Endothelial cell of umbilical vein (primary cell): ENCODE measurements around the gene RNU5D-1. TPM values are rescaled to one million over a fixed set of nuclear protein-coding genes. Genes with fewer than 3 reads are reported as not detected.

Experiments used
- BruUV-seq: library from RNA; stranded (reverse); fragments of 400-500 nt; replicated peaks from 2 replicates; lab custom pipeline; 2021; lab: Mats Ljungman, UMichigan
- CTCF ChIA-PET: fragments of 300-600, 350-600 bp; sonication (Branson Sonifier 250); formaldehyde crosslinking; loops from one replicate; lab custom pipeline; 2021; ENCODE audit warnings: antibody characterized with exemption, inconsistent platforms; lab: Charles Lee
- POLR2A ChIA-PET: fragments of 300-600, 350-600 bp; sonication (Branson Sonifier 250); formaldehyde crosslinking; loops from one replicate; lab custom pipeline; 2021; ENCODE audit warnings: antibody characterized with exemption, inconsistent platforms; lab: Charles Lee
- DNase-seq: peaks from one replicate; pipeline ENCODE4 v3.0.0-alpha.2; 2011; ENCODE audit warnings: low read depth, low spot score
- FAIRE-seq: peaks from 2 replicates; lab custom pipeline; 2011; peaks lifted over from hg19 to GRCh38; lab: Jason Lieb, UNC
- H2AFZ ChIP-seq: 2 replicates; pipeline ENCODE4 v1.6.0; 2012; ENCODE audit warnings: low read depth, low read length, control low read depth, inconsistent platforms
- H3K27ac ChIP-seq: 2 replicates; pipeline ENCODE4 v1.5.1; 2011; ENCODE audit warnings: low read depth, mild to moderate bottlenecking, control low read depth, low read length, moderate library complexity; ENCODE audit not compliant: insufficient read depth
- H3K27me3 ChIP-seq, 2 experiments: 2 replicates each; pipeline versions ENCODE4 v1.6.0 to v1.6.1; 2011; ENCODE audit warnings: low read length in 2 of 2, mixed read lengths in 1 of 2; ENCODE audit not compliant: control insufficient read depth in 2 of 2, insufficient read depth in 2 of 2
- H3K36me3 ChIP-seq, 2 experiments: 2 replicates in 1 of 2; 3 replicates in 1 of 2; pipeline ENCODE4 v1.5.1; 2011; ENCODE audit warnings: low read length in 2 of 2, mild to moderate bottlenecking in 1 of 2, moderate library complexity in 1 of 2; ENCODE audit not compliant: control insufficient read depth in 2 of 2, insufficient read depth in 2 of 2; ENCODE audit errors: extremely low read depth in 1 of 2
- H3K4me1 ChIP-seq: 3 replicates; pipeline ENCODE4 v1.5.1; 2011; ENCODE audit warnings: mild to moderate bottlenecking, low read length; ENCODE audit not compliant: control insufficient read depth, insufficient read depth; ENCODE audit errors: extremely low read depth
- H3K4me2 ChIP-seq: 2 replicates; pipeline ENCODE4 v1.6.1; 2011; ENCODE audit warnings: low read length, control low read depth, mixed read lengths; ENCODE audit not compliant: insufficient read depth
- H3K4me3 ChIP-seq, 3 experiments: fragments of 200-600 bp in 1 of 3; sonication (generic), shearing (Covaris generic) in 1 of 3; replicated peaks in 1 of 3; 2 replicates each; pipeline ENCODE4 v1.5.1; 2011 to 2016; ENCODE audit warnings: control low read depth in 3 of 3, low read length in 3 of 3, mild to moderate bottlenecking in 2 of 3, inconsistent platforms in 1 of 3, low read depth in 1 of 3, moderate library complexity in 1 of 3; ENCODE audit not compliant: insufficient read depth in 1 of 3
- H3K79me2 ChIP-seq: 2 replicates; pipeline ENCODE4 v1.6.0; 2012; ENCODE audit warnings: low read length, inconsistent platforms; ENCODE audit not compliant: control insufficient read depth, insufficient read depth
- H3K9ac ChIP-seq: replicated peaks from 2 replicates; pipeline ENCODE3; 2011; ENCODE audit warnings: low read length, control low read depth; ENCODE audit not compliant: insufficient read depth; ENCODE audit errors: extremely low read depth
- H3K9me1 ChIP-seq: replicated peaks from 3 replicates; pipeline ENCODE4 v1.6.0; 2011; ENCODE audit warnings: mild to moderate bottlenecking, low read length; ENCODE audit not compliant: control insufficient read depth, insufficient read depth; ENCODE audit errors: extremely low read depth
- H3K9me3 ChIP-seq: replicated peaks from 2 replicates; pipeline ENCODE4 v1.5.1; 2012; ENCODE audit warnings: low read length, inconsistent platforms; ENCODE audit not compliant: control insufficient read depth, insufficient read depth
- H4K20me1 ChIP-seq: replicated peaks from 2 replicates; pipeline ENCODE3; 2011; ENCODE audit warnings: mild to moderate bottlenecking, low read length; ENCODE audit not compliant: control insufficient read depth, insufficient read depth; ENCODE audit errors: extremely low read depth
- CTCF ChIP-seq, 2 donors: IDR thresholded peaks; 1 replicate in 1 of 2; 2 replicates in 1 of 2; pipeline ENCODE4 v1.5.1; 2011; ENCODE audit warnings: low read length in 2 of 2, mild to moderate bottlenecking in 2 of 2, moderate library complexity in 2 of 2, control low read depth in 1 of 2, inconsistent platforms in 1 of 2, low read depth in 1 of 2; ENCODE audit not compliant: insufficient read depth in 1 of 2; ENCODE audit errors: extremely low read depth in 1 of 2
- EZH2 ChIP-seq: IDR thresholded peaks from 2 replicates; pipeline ENCODE4 v1.6.1; 2012; ENCODE audit warnings: borderline replicate concordance, low read depth, mild to moderate bottlenecking, moderate library complexity, low read length, inconsistent platforms; ENCODE audit not compliant: severe bottlenecking
- FOS ChIP-seq: IDR thresholded peaks from 2 replicates; pipeline ENCODE4 v1.6.1; 2011; ENCODE audit warnings: mild to moderate bottlenecking, low read length, moderate library complexity, borderline replicate concordance; ENCODE audit not compliant: insufficient read depth
- GATA2 ChIP-seq: IDR thresholded peaks from 2 replicates; pipeline ENCODE4 v1.7.0; 2011; ENCODE audit warnings: low read depth, mild to moderate bottlenecking, moderate library complexity, mixed read lengths, low read length; ENCODE audit not compliant: insufficient read length, insufficient read depth
- JUN ChIP-seq: IDR thresholded peaks from 2 replicates; pipeline ENCODE4 v1.6.1; 2011; ENCODE audit warnings: borderline replicate concordance, low read depth; ENCODE audit not compliant: insufficient read length, insufficient read depth
- MAX ChIP-seq: IDR thresholded peaks from 2 replicates; pipeline ENCODE4 v1.6.1; 2011; ENCODE audit not compliant: insufficient read depth, insufficient read length
- MYC ChIP-seq: IDR thresholded peaks from one replicate; pipeline ENCODE4 v1.6.1; 2011; ENCODE audit warnings: mild to moderate bottlenecking, low read depth, low read length
- POLR2A ChIP-seq: IDR thresholded peaks from 2 replicates; pipeline ENCODE4 v1.6.1; 2012; ENCODE audit warnings: low read depth, mild to moderate bottlenecking, control low read depth, low read length
- POLR2AphosphoS5 ChIP-seq: IDR thresholded peaks from 2 replicates; pipeline ENCODE4 v1.6.1; 2012; ENCODE audit warnings: low read depth, mild to moderate bottlenecking, control low read depth, low read length, moderate library complexity; ENCODE audit not compliant: insufficient read depth
- dilution Hi-C: fragments of 300-500 bp; cut with MboI; formaldehyde crosslinking; loops from one replicate; pipeline ENCODE4 v1.15.0; 2019; ENCODE audit warnings: low sequenced_read_pairs; ENCODE audit not compliant: extremely low pct_ligation_motif_present
- intact Hi-C: fragments of 100-400 bp; cut with micrococcal nuclease; formaldehyde crosslinking; loops from one replicate; pipeline ENCODE4 v1.10.0; 2022
- polyA plus RNA-seq, 4 experiments: library from polyadenylated mRNA; depleted of rRNA in 3 of 4; stranded (reverse) in 3 of 4; unstranded in 1 of 4; fragments of >200 nt; gene quantifications; 2 replicates each; pipeline versions ENCODE4 v1.2.1 to v1.2.3, GENCODE V29; 2011 to 2012; ENCODE audit warnings: missing spikeins in 1 of 4
- total RNA-seq: library from RNA; stranded (reverse); gene quantifications from 2 replicates; pipeline ENCODE4 v1.2.3, GENCODE V29; 2021

Gene RNU5D-1
- total and polyA plus RNA-seq, 2 donors (not counting 3 experiments of a cell fraction or from before 2014, with no cell fraction given): not detected

GRCh38 chr1:44695671-44696070 is 35.3 kb downstream of the RNU5D-1 start:
- Histone ChIP-seq H3K27me3 (peaks cover 2 to 18% of the 10 kb centered on the region in 2 experiments), H3K79me2 (no peaks in the 10 kb centered on the region), H3K9me1 (no peaks in the 10 kb centered on the region), H3K36me3 (no peaks in the 10 kb centered on the region), H3K27ac (no peak overlapping the region), H4K20me1 (no peaks in the 10 kb centered on the region), H3K9me3 (no peaks in the 10 kb centered on the region), H3K4me2 (no peak overlapping the region), H2AFZ (no peak overlapping the region), H3K9ac (no peak overlapping the region), H3K4me1 (no peaks in the 10 kb centered on the region), H3K4me3 (no peak overlapping the region)
- TF ChIP-seq POLR2A (no peak), JUN (no peak), FOS (no peak), MYC (no peak), EZH2 (no peak), GATA2 (no peak), CTCF (IDR thresholded peaks at IDR 0.05; ENCODE audit: extremely low read depth in 1 of 2, insufficient read depth in 1 of 2, low read depth in 1 of 2, low read length in 2 of 2) (no peak), POLR2AphosphoS5 (no peak), MAX (no peak)
- CTCF ChIA-PET: interaction anchor here (1.4 to 1.9 kb wide), 2 partner anchors 9 to 18 kb away, joined by 3 to 4 read pairs; no protein-coding TSS in a partner anchor
- POLR2A ChIA-PET: no interaction called here
- FAIRE-seq (peak; percentile 26), DNase-seq (no peak)
- dilution Hi-C loops (no loop called here), intact Hi-C loops (no loop called here)
- BruUV-seq: no TSS peak
